Gastrocnemius medialis (tissue), 4 donors: ENCODE results near the gene LPAR3. TPM values are rescaled to one million over a fixed set of nuclear protein-coding genes. Genes with fewer than 3 reads are reported as not detected.

ENCODE experiments used
- ATAC-seq, 2 donors: fragments of 150-250 bp; one replicate each; pipeline ENCODE4 v1.9.1; 2016
- DNase-seq, 2 donors: peaks; one replicate each; pipeline ENCODE4 v3.0.0-alpha.2; 2019
- H3K27ac ChIP-seq, 4 donors: fragments of 200-600 bp; sonication (generic); 1 replicate in 1 of 4; 2 replicates in 3 of 4; pipeline ENCODE4 v1.5.1; 2016 to 2018; ENCODE audit warnings: mild to moderate bottlenecking in 2 of 4, moderate library complexity in 1 of 4
- H3K27me3 ChIP-seq, 3 donors: fragments of 200-600 bp; sonication (generic) in 2 of 3; 1 replicate in 1 of 3; 2 replicates in 2 of 3; pipeline versions ENCODE4 v1.5.1 to v1.6.0; 2016 to 2019; ENCODE audit warnings: mild to moderate bottlenecking in 1 of 3, moderate library complexity in 1 of 3
- H3K36me3 ChIP-seq, 2 donors: fragments of 200-600 bp; sonication (generic) in 1 of 2; one replicate each; pipeline ENCODE4 v1.5.1; 2017 to 2018
- H3K4me1 ChIP-seq, 2 donors: fragments of 200-600 bp; sonication (generic) in 1 of 2; one replicate each; pipeline ENCODE4 v1.5.1; 2016 to 2017; ENCODE audit warnings: mild to moderate bottlenecking in 2 of 2
- H3K4me3 ChIP-seq, 4 donors: fragments of 200-600 bp; sonication (generic) in 3 of 4; 1 replicate in 1 of 4; 2 replicates in 3 of 4; pipeline ENCODE4 v1.5.1; 2016 to 2019; ENCODE audit warnings: mild to moderate bottlenecking in 2 of 4
- H3K9me3 ChIP-seq, 3 donors: fragments of 200-600 bp; sonication (generic) in 2 of 3; 1 replicate in 1 of 3; 2 replicates in 2 of 3; pipeline ENCODE4 v1.5.1; 2016 to 2019
- CTCF ChIP-seq, 5 experiments: fragments of 450-650 bp in 3 of 5; fragments of 200-600 bp in 2 of 5; sonication (generic) in 2 of 5; IDR thresholded peaks in 4 of 5; conservative IDR thresholded peaks in 1 of 5; 1 replicate in 4 of 5; 2 replicates in 1 of 5; pipeline ENCODE4 v1.5.1; 2016 to 2019; ENCODE audit warnings: antibody characterized with exemption in 5 of 5, mild to moderate bottlenecking in 3 of 5, moderate library complexity in 3 of 5
- POLR2A ChIP-seq, 2 donors: fragments of 450-650 bp; IDR thresholded peaks; one replicate each; pipeline ENCODE4 v1.6.1; 2017; ENCODE audit warnings: antibody characterized with exemption in 2 of 2, mild to moderate bottlenecking in 2 of 2, moderate library complexity in 2 of 2
- in situ Hi-C, 4 donors: fragments of 200-750 bp; cut with MboI; loops; one replicate each; pipeline versions ENCODE4 v1.15.0 to v1.8.0; 2017; ENCODE audit warnings: low sequenced_read_pairs in 4 of 4
- intact Hi-C: fragments of 100-400 bp; cut with DNase I; formaldehyde crosslinking; loops from one replicate; pipeline ENCODE4 v1.15.1; 2023; ENCODE audit warnings: low total_unique reads
- total RNA-seq, 4 donors: library from RNA; depleted of rRNA; stranded (reverse); fragments of >200 nt; gene quantifications; one replicate each; pipeline versions ENCODE4 v1.1.0 to v1.2.3, GENCODE V29; 2016

The LPAR3 gene
- total RNA-seq, 4 donors from 2014 or later: not detected

GRCh38 chr1:84769636-84770035 is 123.4 kb downstream of the LPAR3 start:
- ATAC-seq: no peak
- DNase-seq: no peak
- in situ Hi-C loops (loop anchor here (25.0 kb wide), 4 partner anchors 332 to 857 kb away; partner anchors contain the start of gene PRKACB (in 3 of the 4)), intact Hi-C loops (loop anchor here (5.0 to 10.0 kb wide), 3 partner anchors 332 to 835 kb away; partner anchors contain the start of gene PRKACB)
- Histone ChIP-seq H3K4me3 (no peak overlapping the region), H3K27ac (no peak overlapping the region), H3K36me3 (no peaks in the 10 kb centered on the region), H3K9me3 (no peaks in the 10 kb centered on the region), H3K4me1 (no peaks in the 10 kb centered on the region), H3K27me3 (peaks cover 0 to 11% (median 9%) of the 10 kb centered on the region in 3 donors)
- TF ChIP-seq POLR2A (IDR thresholded peaks at IDR 0.05): no peak
- no peak for TF ChIP-seq CTCF (IDR thresholded peaks at IDR 0.05 in 4 of 5, conservative IDR thresholded peaks at IDR 0.05 in 1 of 5)

GRCh38 chr1:84768634-84769033 is 124.4 kb downstream of the LPAR3 start:
- no peaks in the 10 kb centered on the region for H3K9me3 ChIP-seq
- no peak overlapping the region for H3K27ac ChIP-seq
- ATAC-seq: no peak
- intact Hi-C loops (no loop called here), in situ Hi-C loops (loop anchor here (25.0 kb wide), 4 partner anchors 331 to 856 kb away; partner anchors contain the start of gene PRKACB (in 3 of the 4))
- DNase-seq: no peak
- H3K4me3 ChIP-seq: no peak overlapping the region
- H3K27me3 ChIP-seq: peaks cover 0 to 11% (median 9%) of the 10 kb centered on the region in 3 donors
- TF ChIP-seq POLR2A (IDR thresholded peaks at IDR 0.05) (no peak), CTCF (IDR thresholded peaks at IDR 0.05 in 4 of 5, conservative IDR thresholded peaks at IDR 0.05 in 1 of 5) (no peak)
- H3K36me3 ChIP-seq: no peaks in the 10 kb centered on the region
- no peaks in the 10 kb centered on the region for H3K4me1 ChIP-seq

- H3K27ac ChIP-seq: no peak overlapping the region
- no peak overlapping the region for H3K4me3 ChIP-seq
- H3K36me3 ChIP-seq: no peaks in the 10 kb centered on the region
- in situ Hi-C loops: loop anchor here (25.0 kb wide), 4 partner anchors 327 to 852 kb away; partner anchors contain the start of gene PRKACB (in 3 of the 4)
- H3K27me3 ChIP-seq: peaks cover 0 to 11% (median 9%) of the 10 kb centered on the region in 3 donors
- no peaks in the 10 kb centered on the region for H3K4me1 ChIP-seq
- intact Hi-C loops: no loop called here
- ATAC-seq: no peak
- no peak for DNase-seq
- H3K9me3 ChIP-seq: no peaks in the 10 kb centered on the region
- TF ChIP-seq POLR2A (IDR thresholded peaks at IDR 0.05) (no peak), CTCF (IDR thresholded peaks at IDR 0.05 in 4 of 5, conservative IDR thresholded peaks at IDR 0.05 in 1 of 5) (no peak)
Observed at GRCh38 chr1:84763912-84764680, 128.9 kb downstream of the LPAR3 start.

GRCh38 chr1:84762664-84763063 is 130.3 kb downstream of the LPAR3 start:
- no peak for ATAC-seq
- TF ChIP-seq CTCF (IDR thresholded peaks at IDR 0.05 in 4 of 5, conservative IDR thresholded peaks at IDR 0.05 in 1 of 5): no peak
- TF ChIP-seq POLR2A (IDR thresholded peaks at IDR 0.05): no peak
- no peaks in the 10 kb centered on the region for H3K9me3 ChIP-seq
- intact Hi-C loops (no loop called here), in situ Hi-C loops (loop anchor here (25.0 kb wide), 4 partner anchors 325 to 850 kb away; partner anchors contain the start of gene PRKACB (in 3 of the 4))
- no peaks in the 10 kb centered on the region for H3K4me1 ChIP-seq
- H3K27ac ChIP-seq: no peak overlapping the region
- no peak overlapping the region for H3K4me3 ChIP-seq
- peaks cover 0 to 11% (median 9%) of the 10 kb centered on the region in 3 donors for H3K27me3 ChIP-seq
- DNase-seq: no peak
- H3K36me3 ChIP-seq: no peaks in the 10 kb centered on the region

Other genes starting within 250 kb of the LPAR3 start
- 1 to 10 TPM; 3.5 to 7.0 (median 4.7) TPM for gene SSX2IP, start 202.7 kb downstream of the LPAR3 start, total RNA-seq
- gene MCOLN2, start 103.9 kb upstream of the LPAR3 start, total RNA-seq: 1 to 10 TPM in 1 of 4 donors, under 1 TPM in 1, not detected in 2; 0.22 to 3.0 TPM
- under 1 TPM; 0.19 to 0.61 (median 0.33) TPM for gene MCOLN3, start 155.3 kb upstream of the LPAR3 start, total RNA-seq